Hypothalamus (tissue), 51 donors: ENCODE results near the gene SFI1.
A peak's percentile ranks its signal among the peaks of the same experiment; 100 is the strongest.

Experiments
- DNase-seq, 51 donors: peaks; one replicate each; lab custom pipeline; 2025; lab: John Stamatoyannopoulos, UW

The SFI1 gene

DNA sequence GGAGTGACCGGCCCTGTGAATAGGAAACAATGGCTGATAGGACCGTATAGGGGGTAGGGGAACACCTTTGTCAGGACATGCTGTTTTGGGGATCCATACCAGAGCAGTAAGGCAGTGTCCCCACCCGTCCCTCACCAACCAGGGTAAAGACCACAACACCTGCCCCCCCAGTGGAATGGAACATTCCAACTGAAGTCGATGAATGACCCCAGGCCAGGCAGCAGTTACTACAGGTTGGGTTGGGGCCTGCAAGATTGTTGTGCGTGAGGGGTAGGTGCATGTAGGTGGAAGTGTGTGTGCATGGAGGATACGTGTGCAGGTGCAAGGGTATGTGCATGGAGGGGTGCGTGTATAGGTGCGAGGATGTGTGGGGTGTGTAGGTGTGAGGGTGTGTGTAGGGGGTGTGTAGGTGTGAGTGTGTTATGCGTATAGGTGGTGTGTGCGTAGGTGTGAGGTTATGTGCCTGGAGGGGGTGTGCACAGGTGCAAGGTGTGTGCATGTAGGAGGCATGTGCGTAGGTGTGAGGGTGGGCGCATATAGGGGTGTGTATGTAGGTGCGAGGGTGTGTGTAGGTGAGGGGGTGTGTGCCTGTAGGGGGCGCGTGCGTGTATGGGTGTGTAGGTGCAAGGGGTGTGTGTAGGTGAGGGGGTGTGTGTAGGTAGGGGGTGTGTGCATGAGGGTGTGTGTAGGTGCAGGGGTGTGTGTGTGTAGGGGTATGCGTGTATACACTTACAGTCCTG is 132.8 kb downstream of the SFI1 start:
- DNase-seq: no peak

DNA sequence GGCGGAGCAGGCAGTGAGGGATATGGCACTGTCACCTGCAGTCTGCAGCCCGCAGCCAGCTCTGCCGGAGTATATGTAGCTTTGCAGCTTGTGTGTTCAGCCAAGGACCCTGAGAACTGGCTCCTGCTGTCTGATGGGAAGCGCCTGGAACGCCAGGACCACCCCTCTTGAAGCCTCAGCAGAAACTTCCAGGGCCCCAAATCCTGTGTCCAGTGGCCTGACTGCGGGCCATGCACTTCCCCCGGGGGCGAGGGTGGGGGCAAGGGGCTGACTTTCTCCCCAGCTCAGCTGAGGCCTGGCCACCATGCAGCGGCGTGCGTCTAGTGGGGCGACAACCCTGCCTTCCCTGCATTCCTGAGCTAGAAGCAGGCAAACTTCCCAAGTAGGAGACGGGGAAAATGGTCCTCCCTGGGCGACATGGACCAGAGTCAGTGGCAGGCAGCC is 133.4 kb downstream of the SFI1 start:
- DNase-seq: no peak

DNA sequence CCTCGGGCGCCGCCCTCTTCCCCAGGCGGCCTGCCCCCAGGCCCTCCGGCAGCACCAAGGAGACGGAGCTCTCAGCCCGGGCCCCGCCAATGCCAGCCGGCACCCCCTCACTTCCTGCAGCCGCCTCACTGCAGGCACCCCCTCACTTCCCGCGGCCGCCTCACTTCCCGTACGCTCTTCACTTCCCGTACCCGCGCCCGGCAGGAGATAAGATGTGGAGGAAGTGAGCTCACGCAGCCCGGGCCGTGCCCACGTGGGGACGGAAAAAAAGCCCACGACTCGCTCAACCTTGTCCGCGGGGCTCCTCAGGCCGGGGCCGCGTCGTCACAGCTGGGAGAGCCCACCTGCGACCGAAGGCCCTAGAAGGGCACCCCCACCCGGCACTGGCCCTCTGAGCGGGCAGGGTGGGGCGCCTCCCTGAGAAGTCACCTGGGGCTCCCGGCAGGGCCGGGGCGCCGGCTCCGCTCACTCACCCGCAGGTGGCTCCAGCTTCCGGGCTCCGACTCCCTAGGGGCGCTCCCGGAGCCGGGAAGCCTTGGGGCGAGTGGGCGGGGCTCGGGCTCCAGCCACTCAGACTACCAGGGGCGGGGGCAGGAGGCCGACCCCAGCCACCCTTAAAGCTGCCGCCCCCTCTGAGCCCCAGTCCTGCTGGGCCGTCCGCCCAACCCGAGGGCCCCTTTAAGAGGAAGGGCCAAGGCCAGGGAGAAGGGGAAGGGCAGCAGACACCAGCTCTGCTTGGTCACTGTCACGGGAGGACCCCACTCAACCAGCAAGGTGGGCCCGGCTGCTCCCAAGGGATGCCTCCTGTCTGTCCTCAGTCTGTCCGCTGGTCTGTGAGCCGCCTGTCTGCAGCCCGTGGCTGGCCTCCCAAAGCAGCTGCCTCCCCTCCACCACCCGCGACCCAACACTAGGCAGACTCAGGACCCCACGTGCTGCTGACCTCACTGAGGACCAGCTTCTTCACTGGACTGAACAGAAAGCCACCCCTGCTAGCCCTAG is 134.3 kb downstream of the SFI1 start:
- peak in 48 of 51 donors; percentile 25 to 86 (median 72) for DNase-seq

DNA sequence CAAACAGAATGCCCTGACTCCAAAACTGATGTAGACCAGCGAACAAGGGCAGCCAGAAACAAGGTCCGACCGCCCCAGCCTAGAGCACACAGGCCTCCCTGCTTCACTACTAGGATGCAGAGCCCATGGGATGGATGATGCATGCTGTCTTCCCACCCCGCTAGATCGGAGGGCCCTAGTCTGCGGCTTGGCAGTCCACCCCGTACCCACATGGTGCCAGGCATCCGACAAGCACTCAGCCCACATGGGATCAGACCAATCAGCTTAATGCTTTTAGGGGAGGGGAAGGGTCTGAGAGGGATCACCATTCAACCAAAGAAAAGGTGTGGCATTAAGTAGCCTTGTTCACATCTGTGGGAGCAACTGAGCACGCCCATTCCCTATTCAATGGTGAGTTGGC is 135.1 kb downstream of the SFI1 start:
- DNase-seq: no peak

DNA sequence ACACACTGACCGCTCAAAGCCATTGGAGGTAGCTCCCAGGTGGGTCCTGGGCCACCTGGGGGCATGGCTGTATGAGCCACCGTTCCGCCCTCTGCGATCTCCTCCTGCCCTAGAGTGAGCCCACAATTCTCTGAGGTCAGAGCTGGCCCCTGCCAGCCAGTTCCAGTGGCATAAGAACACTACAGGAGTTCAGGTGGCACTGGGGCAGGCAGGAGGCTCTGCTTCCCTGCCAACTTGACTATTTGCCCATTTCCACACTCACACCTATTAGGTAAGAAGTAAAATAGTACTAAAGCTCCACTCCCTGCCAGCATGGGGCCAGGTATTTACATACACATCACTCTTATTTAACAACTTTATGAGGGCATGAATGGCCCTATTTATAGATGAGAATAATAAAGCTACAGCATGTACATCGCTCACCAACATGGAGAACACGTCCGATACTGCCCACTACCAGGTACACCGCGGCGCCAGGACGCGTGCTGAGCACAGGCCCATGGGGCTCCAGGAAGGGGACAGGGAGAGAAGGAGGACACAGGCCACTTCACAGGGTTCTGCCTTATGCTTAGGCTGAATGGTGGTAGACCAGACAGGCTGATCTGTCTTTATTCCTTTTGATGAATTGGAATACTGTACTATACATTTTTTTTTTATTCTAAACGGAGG is 139.4 kb downstream of the SFI1 start:
- no peak for DNase-seq

DNA sequence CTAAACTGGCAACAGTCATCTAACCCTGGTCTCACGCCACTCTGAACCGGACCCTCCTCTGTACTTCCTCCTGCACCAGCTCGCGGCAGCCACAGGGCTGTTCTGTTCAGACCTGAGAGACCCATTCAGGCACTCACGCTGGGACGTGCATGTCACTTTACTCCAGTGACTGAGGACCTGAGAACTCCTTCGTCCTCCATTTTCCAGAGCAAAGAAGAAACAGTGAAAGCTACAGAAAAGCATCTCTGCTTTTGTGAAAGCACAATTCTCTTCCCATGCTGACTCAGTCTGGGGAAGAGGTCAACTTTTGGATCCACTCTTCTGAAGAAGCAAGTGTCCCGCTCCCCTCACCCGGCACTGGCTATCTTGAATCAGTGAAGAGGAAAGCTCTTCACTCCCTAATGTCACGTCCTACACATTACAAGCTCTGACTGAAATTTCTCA is 141.1 kb downstream of the SFI1 start:
- DNase-seq: no peak

DNA sequence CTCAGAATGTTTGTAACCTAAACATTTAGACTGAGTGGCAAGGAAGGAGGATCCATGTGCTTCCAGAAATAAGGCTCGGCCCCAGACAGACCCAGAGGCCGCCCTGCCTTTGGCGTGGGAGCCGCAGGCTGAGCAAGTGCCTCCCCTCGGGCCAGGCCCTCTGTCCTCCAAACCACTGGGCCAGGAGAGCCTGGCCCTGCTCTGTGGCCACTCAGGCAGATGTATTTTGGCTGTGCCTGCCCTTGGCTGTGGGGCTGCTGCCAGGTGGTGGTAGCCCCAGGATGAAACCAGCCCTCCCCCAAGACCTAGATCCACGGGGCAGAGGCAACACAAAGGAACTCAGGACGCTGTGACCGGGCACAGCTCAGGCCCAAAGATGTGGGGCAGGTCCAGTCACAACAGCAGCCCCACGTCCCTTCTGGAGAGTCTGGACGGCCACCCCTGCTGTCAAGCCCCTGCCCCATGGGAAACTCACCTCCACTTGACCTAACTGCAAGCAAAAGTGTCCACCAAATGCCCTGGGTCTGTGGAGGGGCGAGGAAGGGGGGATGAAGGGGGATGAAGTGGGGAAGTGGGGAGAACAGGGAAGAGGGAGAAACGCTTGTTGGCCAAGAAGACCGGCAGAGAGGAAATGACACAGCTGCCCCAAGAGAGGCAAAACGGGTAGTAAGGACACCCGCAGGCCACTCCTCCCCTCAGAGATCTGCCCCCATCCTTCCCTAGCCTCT is 141.7 kb downstream of the SFI1 start:
- peak in 7 of 51 donors; percentile 13 to 47 (median 27) for DNase-seq

DNA sequence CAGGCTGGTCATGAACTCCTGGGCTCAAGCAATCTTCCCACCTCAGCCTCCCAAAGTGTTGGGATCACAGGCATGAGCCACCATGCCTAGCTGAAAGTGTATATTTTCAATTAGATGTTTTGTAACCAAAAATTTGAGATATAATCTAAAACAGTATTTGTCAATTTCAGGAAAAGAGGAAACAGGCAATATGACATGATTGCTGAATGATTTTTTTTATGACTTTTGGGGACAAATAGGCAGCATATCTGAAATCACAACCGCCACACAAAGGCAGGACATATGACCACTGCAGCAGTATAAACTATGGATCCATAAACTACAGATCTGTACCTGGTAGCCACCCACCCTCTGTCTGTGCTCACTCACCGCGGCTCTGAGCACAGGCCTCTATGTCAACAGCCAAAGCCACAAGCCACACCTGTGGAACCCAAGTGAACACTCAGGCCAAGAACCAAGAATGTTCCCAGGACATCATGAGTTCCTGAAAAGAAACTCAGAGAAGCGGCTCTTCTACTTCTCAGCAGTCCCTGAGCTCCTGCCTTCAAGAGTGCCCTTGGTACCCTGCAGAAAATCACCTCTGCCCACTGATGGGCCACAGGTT is 143.2 kb downstream of the SFI1 start:
- no peak for DNase-seq

DNA sequence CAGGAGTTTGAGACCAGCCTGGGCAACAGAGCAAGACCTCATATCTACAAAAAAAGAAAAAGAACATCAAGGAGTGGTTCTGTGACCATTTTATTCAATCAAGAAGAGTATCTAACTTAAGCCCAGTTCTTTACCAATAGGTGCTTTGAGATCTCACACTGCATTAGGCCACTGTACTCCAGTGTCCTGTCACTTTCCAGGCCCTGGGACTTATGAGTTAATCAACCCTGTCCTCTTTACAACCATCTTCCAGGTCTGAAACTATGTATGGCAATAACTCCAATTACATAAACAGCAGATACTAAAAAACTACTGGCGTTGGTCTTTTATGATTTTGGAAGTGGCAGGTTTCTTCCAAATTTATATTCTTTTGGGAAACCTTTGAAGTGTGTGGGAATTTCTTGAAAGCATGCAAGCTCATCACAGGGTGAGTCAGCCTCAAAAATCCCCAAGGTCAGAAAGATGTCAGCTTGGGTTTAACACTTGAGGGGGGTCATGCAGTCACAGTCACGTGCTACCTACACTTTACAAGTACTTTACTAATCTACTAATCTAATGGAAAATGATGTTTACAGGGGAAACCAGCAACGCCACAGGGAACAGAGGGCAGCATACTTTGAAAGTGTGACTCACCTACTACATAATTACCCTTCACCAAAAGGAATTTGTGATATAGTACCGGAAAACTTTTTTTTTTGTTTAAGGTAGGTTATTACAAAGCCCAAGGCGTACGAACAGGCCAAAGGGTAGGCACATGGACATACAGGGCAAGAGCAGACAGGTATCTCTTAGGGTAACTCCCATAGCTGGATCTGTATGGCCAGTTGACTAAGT is 150.1 kb downstream of the SFI1 start:
- DNase-seq: no peak

DNA sequence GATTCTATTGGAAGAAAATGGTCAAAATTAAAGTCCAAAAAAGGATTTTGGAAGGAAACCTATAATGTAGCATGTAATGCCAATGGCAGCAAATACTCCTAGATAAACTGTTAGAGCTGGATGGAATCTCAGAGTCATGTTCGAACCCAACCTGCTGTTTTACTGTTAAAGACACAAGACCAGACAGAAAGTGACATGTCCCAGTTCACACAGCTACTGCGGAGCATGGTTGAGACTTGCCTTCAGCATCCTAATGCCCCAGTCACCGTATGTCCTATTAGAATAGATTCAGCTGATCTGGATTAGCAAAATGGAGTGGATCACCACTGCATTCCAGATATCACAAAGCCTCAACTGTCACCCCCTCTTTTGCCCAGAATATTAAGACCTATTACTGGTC is 150.7 kb downstream of the SFI1 start:
- DNase-seq: no peak

DNA sequence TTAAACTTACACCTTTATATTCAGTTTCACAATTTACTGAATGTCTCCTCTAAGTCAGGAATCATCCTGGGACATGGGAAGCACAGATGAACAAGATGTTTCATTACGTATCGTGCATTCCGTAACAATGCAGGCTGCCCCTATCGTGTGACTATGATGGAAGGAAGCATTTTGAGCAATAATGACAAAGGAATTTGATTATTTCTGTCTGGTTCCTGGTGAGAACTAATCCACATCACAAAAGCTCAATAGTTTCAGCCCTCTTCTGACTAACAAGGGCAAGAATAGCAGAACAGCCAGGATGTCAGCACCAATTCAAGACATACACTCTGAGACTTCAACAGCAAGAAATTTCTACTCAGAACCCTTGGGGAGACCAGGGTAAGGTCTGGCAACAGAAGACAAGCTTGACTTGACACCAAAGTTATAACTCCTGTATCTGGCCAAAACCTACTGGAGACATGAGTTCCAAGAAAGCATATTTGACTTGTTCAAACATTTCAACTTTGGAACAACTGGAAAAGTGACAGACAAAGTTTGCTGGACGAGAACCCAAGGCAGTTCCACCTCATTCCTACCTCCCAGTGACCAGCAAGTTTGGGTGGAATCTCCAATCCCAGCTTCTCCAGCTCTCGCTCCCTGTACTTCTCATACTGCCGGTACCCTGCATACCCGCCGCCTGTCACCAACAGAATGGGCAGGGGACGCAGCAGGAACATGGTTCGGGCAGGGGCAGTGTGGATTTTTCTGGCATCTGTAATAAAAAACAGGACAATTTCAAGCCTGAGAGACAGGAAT is 151.4 kb downstream of the SFI1 start:
- DNase-seq: no peak

DNA sequence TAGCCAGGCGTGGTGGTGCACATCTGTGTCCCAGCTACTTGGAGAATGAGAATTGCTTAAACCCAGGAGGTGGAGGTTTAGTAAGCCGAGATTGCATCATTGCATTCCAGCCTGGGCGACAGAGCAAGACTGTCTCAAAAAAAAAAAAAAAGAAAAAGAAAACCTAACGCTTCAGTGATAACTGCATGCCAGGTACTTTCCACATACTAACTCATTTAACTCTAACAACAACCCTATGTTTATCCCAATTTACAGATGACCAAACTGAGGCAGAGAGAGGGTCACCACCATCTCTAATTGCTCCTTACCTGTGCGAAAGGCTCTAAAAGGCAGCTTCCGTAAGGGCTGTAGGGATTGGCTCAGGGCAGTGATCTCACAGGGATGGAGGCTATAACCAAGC is 154.1 kb downstream of the SFI1 start:
- DNase-seq: no peak

DNA sequence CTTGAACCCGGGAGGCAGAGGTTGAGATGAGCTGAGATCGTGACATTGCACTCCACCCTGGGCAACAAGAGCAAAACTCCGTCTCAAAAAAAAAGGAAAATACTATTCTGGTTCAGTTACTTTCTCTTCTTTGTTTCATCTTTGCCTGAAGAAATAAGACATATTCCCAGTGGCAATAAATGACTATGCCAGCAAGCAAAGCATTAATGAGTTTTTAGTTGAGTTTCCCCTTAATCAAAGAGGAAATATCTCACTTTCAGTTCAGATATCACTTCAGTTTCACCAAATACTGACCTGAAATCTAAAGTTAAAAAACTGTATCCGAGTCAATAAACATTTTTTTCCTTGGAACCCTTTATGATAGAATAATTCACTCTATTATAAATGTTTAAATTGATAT is 155.3 kb downstream of the SFI1 start:
- no peak for DNase-seq

DNA sequence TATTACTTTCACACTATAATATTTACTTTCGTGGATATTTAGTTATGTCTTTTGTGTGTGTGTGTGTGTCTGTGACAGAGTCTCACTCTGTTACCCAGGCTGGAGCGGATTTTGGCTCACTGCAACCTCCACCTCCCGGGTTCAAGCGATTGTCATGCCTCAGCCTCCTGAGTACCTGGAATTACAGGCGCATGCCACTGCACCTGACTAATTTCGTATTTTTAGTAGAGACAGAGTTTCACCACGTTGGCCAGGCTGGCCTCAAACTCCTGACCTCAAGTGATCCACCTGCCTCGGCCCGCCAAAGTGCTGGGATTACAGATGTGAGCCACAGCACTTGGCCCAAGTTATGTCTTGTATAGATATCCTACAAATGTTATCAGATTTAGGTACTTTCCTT is 155.8 kb downstream of the SFI1 start:
- DNase-seq: no peak

DNA sequence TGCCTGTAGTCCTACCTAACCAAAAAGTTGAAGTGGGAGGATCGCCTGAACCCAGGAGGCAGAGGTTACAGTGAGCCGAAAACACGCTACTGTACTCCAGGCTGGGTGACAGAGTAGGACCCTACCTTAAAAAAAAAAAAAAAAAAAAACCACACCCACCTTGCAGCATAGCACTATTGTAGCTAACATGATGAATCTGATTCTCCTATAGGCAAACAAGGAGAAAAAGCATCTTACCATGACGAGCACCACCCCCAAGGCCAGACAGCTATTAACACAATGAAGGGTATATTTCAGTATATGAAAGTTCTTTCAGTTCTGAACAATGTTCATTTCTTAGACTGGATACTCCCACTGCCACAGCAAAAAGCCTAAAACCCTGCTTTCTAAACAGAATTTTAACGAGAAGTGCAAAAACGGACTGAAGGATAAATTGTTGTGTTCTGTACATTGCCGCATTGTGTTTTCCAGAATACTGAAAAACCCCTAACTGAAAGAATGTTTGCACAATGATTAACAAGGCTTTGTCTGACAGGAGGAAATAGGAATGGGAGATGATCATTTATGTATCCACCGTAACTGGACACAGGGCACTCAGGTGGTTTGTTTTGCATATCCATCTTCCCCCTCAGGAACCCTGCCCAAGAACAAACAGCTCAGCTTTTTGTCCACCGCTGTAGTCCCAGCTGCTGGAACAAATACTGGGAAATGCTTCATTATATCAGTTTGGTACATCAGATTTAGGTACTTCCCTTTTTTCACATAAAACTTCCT is 156.8 kb downstream of the SFI1 start:
- DNase-seq: no peak

DNA sequence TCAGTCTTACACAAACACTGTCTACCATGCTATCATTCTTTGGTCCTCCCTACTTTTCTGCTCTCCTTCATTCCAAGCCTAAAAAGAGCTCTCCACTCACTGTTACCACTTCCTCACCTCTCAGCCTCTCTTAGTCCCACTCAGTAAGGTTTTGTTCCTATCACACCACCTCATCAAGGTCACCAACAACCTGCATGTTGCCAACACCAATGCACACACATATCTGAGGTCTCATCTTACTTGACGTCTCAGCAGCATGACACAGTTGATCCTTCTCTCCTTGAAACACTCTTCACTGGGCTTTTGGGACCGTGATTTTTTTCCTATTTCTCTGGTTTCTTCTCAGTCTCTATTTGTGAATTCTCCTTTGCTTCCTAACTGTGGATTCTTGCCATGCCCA is 157.6 kb downstream of the SFI1 start:
- DNase-seq: no peak

DNA sequence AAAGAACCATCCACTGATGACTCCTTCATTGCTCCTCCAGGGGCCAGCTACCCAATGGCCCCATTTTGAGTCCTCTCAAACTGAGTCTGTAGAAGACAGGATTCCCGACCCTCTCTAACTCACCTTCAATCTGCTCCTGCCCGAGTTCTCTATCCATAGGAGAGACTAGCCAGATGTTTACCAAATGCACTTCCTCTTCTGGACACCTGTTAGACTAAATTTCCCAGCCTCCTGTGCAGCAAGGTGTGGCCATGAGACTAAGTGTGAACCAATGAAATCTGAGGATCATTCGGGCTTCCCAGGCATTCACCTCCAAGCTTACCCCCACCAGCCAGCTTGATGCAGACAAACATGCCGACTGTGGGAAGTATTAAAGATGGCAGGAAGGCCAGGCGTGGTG is 158.1 kb downstream of the SFI1 start:
- no peak for DNase-seq
